HG03558 (cell line): ENCODE data around the gene FAH.

Source experiments
- ATAC-seq: cut with Tn5 transposase; IDR thresholded peaks from one replicate; pipeline ENCODE4 v1.9.1; 2021; ENCODE audit warnings: moderate number of reproducible peaks; ENCODE audit not compliant: unreplicated experiment; ENCODE audit errors: extremely low read depth

The FAH gene

GRCh38 chr15:80171787-80172186 is 19.0 kb downstream of the FAH start:
- no peak for ATAC-seq

- no peak for ATAC-seq
These were observed 19.6 kb downstream of the FAH start for GRCh38 chr15:80172401-80172800.

DNA sequence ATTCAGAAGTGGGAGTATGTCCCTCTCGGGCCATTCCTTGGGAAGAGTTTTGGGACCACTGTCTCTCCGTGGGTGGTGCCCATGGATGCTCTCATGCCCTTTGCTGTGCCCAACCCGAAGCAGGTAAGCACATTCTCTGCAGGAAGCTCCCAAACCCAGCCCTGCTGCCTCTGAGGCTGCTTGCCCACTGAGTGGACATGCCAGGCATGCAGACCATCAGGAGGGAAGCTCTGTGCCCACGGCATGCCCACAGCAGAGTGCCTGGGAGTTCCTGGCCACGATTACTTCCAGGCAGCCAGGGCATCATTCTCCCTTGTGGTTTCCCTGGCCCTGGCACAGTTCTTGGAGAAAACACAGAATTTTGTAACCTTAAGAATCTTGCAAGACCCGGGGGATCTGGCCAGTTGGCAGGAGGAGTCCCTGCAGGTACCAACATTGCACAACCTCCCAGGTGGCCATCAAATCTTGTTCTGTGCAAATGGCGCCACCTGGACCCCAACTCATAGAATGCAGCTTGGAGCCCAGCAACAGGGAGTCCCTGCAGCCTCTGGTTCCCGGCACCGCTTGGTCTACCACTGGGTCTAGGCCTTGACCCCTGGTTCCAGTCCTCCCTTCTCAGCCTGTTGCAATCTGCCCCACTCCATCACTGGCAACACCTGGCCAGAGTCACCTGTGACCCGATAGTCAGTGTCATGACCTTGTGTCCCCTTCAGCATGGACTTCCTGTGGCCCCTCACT is 20.4 kb downstream of the FAH start:
- no peak for ATAC-seq

GRCh38 chr15:80174017-80174746 is 21.4 kb downstream of the FAH start:
- no peak for ATAC-seq

DNA sequence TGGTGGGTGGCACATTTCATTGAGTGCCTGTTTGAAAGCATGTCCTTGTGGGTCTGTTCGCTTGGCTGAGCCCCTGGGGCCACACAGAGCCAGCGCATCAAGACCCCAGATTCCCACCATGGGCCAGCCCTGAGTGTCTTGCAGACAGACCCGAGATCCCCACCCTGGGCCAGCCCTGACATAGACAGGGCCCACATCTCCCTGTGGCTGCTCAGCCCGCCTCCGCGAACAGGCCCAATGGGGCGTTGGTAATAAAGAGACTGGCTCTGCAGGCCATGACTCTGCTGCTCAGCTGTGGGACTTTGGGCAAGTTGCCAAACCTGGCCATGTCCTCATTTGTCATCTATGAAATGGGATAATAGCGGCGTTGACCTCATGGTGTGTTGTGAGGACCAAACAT is 22.6 kb downstream of the FAH start:
- ATAC-seq, result no peak

DNA sequence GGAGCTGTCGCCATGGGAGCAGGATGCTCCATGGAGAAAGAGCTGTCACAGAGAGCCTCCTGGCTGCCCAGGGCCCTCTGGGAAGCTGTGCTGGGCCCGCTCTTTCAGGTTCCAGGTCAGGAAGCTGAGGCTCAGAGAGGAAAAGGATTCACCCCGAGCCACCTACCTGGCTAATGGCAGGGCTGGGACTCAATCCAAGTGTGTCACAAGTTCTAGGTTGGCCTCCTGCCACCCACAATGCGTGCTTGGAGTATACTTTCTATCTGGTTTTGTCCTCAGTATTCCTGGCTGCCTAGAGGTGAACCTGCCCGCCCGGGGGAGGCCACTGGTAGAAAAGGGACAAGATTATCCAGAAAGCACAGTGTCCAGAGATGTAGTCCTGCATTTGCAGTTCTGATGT is 23.6 kb downstream of the FAH start:
- no peak for ATAC-seq

- ATAC-seq, result no peak
These were observed 24.4 kb downstream of the FAH start for GRCh38 chr15:80177156-80177555.

GRCh38 chr15:80179025-80179759 is 26.4 kb downstream of the FAH start:
- ATAC-seq, result no peak

DNA sequence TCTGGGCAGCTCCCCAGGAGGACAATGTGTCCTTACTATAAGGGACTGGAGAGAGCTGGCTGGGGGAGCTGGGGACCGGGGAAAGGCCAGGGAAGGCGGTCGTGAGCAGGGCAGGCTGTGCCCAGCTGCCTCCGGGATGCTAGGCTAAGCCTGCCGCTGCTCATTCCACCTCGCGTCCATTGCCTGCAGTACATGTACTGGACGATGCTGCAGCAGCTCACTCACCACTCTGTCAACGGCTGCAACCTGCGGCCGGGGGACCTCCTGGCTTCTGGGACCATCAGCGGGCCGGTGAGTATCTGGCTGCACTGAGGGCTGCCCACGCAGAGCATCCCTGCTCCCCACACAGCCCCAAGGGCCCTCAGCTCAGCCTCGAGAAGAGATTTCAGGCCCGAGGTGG is 27.1 kb downstream of the FAH start:
- no peak for ATAC-seq

DNA sequence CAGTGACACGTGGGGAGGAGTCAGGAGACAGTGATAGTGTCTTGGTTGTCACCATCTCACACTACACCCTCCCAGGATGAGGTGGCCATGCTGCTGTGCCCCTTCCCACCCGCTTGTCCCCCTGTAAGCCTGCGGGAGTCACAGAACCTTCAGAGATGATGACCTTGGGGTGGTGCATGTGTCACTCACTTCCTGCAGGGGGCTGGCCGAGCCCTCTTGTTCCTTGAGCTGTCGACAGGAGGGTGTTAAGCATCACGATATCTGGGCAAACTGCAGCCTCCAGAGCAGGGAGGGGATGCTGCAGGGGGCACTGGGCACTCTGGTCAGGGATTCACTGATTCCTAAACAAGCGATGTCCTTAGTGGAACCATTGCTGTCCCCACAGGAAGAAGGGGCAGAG is 27.7 kb downstream of the FAH start:
- no peak for ATAC-seq

DNA sequence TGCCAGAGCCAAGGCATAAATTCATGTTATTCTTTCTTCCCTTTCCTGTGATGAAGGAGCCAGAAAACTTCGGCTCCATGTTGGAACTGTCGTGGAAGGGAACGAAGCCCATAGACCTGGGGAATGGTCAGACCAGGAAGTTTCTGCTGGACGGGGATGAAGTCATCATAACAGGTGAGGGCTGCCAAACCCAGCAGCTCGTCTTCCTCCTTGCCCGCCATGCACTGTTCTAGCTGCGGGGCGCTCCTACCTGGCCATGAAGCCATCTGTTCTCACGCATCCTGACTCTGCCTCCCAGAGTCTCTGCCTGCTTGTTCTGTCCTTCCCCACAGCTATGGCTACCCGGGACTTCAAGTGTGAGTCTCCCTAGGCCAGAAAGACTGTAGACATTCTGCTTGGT is 28.2 kb downstream of the FAH start:
- no peak for ATAC-seq

DNA sequence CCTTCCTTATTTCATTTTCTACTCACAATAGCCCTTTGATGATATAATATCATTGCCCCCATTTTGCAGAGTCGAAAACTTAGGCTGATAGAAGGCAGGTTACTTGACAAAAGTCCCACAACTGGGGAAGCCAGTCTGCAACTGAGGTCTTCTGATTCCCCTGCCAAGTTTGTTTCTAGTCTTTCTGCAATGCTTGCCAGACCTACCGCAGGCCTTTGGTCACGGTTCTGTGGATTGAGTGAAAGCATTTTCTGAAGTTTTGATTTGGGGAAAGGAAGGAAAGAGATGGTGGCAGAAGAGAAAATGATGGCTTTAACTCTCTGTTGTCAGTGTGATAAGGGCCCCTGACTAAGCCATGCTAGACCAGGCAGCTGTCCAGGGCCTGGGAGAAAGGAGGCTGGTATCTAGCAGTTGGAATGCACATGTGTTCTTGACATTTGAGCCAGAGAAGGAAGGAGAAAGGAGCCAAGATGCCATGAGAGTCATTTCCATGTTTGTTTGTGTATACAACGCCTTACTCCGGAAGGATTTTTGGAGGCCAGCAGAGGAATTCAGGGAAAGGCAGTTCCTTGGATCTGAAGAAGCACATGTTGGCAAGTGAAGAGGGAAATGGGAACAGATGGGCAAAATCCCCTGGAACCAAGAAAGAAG is 29.9 kb downstream of the FAH start:
- ATAC-seq, result no peak

GRCh38 chr15:80183306-80183705 is 30.5 kb downstream of the FAH start:
- ATAC-seq, result no peak

GRCh38 chr15:80183886-80184285 is 31.1 kb downstream of the FAH start:
- ATAC-seq, result no peak

DNA sequence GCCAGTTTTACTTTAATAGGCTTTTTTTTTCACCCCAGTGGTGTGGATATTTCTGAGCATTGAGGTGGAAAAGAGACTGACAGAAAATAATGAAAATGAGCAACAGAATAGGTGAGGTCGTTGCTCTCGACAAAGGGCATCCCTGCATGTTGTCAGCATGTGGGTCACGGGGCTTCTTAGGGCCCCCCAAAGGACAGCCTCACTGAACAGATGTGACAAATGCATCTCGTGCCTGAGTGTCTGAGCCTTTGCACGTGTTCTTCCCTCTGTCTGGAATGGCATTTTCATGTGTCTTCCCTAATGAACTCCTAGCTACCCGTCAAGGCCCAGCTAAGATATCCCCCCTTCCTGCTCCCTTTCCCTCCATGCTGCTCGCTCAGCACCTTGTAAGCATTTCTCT is 31.8 kb downstream of the FAH start:
- ATAC-seq, result no peak

GRCh38 chr15:80185152-80185551 is 32.4 kb downstream of the FAH start:
- no peak for ATAC-seq

- no peak for ATAC-seq
These were observed 33.3 kb downstream of the FAH start for GRCh38 chr15:80186066-80186465.

DNA sequence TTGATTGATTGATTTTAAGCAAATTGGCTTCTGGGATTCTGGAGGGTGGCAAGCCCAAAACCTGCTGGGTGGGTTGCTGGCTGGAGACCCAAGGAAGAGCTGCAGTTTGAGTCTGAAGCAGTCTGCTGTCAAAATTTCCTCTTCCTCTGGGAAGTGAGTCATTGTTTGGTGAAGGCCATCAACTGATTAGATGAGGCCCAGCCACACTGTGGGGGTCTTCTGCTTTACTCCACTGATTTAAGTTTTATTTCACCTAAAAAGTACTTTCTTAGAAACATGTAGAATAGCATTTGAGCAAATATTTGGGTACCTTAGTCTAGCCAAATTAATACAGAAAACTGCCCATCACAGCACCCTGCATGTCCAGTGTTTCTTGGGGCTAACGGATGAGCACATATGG is 33.8 kb downstream of the FAH start:
- ATAC-seq, result no peak

GRCh38 chr15:80188251-80188650 is 35.5 kb downstream of the FAH start:
- ATAC-seq, result no peak

DNA sequence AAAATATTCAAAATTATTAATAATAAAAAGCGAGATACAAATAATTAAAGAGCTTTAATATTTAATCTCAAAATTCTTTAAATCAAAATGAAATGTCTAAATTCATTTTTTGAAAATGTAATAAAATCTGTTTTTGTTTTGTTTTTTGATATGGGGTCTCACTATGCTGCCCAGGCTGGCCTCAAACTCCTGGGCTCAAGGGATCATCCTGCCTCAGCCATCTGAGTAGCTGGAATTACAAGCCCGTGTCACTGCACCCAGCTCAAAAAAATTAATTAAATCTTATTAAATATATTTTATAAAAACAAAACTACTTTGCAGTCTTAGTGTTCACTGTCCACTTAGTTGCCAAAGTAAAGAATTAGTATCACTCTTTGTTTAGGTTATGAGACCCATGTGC is 38.4 kb downstream of the FAH start:
- no peak for ATAC-seq
